ENCODE measurements around the gene NRCAM.

DNA sequence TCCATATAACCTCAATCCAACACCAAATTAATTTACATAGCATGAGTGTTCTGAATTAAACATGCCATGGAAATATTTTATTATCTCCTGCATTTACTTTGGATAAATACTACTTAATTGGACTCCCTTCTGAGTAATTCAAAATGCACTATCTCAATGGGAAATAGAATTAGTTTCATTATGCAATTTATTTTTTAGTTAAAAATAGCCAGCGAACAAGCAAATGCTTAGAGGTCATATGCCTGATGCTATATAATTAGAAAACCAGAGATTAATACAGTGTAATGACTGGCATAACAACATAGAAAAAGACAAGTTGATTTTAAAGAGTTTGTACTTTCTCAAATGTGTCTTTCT is 165.1 kb downstream of the NRCAM start:
- TF ChIP-seq EP300 (IDR thresholded peaks at IDR 0.05) (no peak), POLR2A (IDR thresholded peaks at IDR 0.05) (no peak)
